Epithelial cell of proximal tubule (primary cell): ENCODE data around the gene MCF2L. TPM values are rescaled to one million over a fixed set of nuclear protein-coding genes. Genes with fewer than 3 reads are reported as not detected.
"Not testable (repeated sequence)": the region's sequence is repeated elsewhere in the genome, so short reads cannot be mapped to it uniquely, and the experiment has no call there.

Experiments used
- DNase-seq: peaks from one replicate; pipeline ENCODE4 v3.0.0-alpha.2; 2011; ENCODE audit warnings: low read depth
- H3K4me3 ChIP-seq: 2 replicates; pipeline ENCODE4 v1.5.1; 2011; ENCODE audit warnings: low read depth, mild to moderate bottlenecking, low read length
- total RNA-seq: library from RNA; depleted of rRNA; stranded (reverse); fragments of >200 nt; gene quantifications from 2 replicates; pipeline ENCODE4 v1.2.3, GENCODE V29; 2015
- TF ChIP-seq, protein P1 (sequence below): conservative IDR thresholded peaks from 2 replicates; pipeline ENCODE4 v1.5.1; 2012; ENCODE audit warnings: low read depth, mild to moderate bottlenecking, low read length

MCF2L gene
- total RNA-seq, 1 donor from 2014 or later, result 10.8 TPM

DNA sequence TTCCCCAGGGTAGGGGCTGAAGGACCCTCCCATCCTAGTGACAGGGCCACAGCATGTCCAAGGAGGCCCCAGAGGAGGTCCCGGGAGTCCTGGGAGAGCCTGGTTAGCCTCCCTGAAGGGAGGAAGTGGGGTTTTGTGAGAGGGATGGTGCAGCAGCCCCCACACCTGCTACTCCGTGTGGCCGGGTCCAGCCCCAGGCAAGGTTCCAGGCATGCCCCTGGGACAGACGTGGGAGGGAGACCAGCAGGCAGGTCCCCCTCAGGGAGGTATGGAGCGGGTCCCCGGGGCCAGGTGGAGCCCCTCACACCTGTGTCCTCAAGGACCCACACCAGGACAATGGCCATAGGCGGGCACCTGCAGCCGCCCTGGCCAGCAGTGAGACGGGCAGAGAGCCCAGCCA, 134.6 kb downstream of the MCF2L start:
- H3K4me3 ChIP-seq, result no peak overlapping the region
- DNase-seq, result no peak
- TF ChIP-seq, protein P1, sequence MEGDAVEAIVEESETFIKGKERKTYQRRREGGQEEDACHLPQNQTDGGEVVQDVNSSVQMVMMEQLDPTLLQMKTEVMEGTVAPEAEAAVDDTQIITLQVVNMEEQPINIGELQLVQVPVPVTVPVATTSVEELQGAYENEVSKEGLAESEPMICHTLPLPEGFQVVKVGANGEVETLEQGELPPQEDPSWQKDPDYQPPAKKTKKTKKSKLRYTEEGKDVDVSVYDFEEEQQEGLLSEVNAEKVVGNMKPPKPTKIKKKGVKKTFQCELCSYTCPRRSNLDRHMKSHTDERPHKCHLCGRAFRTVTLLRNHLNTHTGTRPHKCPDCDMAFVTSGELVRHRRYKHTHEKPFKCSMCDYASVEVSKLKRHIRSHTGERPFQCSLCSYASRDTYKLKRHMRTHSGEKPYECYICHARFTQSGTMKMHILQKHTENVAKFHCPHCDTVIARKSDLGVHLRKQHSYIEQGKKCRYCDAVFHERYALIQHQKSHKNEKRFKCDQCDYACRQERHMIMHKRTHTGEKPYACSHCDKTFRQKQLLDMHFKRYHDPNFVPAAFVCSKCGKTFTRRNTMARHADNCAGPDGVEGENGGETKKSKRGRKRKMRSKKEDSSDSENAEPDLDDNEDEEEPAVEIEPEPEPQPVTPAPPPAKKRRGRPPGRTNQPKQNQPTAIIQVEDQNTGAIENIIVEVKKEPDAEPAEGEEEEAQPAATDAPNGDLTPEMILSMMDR, result no peak

DNA sequence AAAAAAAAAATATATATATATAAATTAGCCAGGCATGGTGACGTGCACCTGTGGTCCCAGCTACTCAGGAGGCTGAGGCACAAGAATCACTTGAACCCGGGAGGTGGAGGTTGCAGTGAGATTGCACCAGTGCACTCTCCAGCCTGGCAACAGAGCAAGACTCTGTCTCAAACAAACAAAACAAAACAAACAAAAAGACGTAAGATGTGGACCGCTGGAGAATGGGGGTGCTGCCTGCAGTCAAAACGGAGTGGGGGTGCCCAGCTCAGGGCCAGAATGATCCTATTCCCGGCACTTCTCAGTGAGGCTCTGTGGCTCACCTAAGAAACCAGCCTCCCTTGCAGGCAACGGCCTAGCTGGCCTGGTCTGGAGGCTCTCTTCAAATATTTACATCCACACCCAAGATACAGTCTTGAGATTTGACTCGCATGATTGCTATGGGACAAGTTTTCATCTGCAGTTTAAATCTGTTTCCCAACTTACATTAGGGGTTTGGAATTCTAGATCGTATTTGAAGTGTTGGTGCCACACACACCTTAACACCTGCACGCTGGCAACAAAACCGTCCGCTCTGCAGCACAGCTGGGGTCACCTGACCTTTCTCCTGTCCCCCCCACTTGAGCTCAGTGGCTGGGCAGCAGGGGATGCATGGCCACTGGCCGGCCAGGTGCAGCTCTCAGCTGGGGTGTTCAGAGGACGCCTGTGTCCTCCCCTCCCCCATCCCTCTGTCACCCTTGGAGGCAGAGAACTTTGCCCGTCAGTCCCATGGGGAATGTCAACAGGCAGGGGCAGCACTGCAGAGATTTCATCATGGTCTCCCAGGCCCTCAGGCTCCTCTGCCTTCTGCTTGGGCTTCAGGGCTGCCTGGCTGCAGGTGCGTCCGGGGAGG, 136.3 kb downstream of the MCF2L start, which contains the start of gene F7:
TSS of gene F7 (plus strand) at position 760 of the 889 bp plus-strand sequence. CDS start at position 811, 51 bp downstream.
- no peak within 1 kb of the TSS for H3K4me3 ChIP-seq
- DNase-seq, result no peak
- TF ChIP-seq, protein P1, result no peak

DNA sequence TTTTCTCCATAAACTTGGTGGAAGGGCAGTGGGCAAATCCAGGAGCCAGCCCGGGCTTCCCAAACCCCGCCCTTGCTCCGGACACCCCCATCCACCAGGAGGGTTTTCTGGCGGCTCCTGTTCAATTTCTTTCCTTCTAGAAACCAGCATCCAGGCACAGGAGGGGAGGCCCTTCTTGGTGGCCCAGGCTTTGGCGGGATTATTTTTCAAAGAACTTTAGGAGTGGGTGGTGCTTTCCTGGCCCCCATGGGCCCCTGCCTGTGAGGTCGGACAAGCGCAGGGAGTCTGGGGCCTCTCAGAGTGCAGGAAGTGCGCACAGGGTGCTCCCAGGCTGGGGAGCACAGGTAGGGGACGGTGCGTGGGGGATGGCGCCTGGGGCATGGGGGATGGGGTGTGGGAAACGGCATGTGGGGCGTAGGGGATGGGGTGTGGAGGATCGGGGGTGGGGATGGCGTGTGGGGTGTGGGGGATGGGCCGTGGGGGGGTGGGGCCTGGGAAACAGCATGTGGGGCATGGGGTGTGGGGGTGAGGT, 137.0 kb downstream of the MCF2L start:
- no peak overlapping the region for H3K4me3 ChIP-seq
- DNase-seq, result no peak

DNA sequence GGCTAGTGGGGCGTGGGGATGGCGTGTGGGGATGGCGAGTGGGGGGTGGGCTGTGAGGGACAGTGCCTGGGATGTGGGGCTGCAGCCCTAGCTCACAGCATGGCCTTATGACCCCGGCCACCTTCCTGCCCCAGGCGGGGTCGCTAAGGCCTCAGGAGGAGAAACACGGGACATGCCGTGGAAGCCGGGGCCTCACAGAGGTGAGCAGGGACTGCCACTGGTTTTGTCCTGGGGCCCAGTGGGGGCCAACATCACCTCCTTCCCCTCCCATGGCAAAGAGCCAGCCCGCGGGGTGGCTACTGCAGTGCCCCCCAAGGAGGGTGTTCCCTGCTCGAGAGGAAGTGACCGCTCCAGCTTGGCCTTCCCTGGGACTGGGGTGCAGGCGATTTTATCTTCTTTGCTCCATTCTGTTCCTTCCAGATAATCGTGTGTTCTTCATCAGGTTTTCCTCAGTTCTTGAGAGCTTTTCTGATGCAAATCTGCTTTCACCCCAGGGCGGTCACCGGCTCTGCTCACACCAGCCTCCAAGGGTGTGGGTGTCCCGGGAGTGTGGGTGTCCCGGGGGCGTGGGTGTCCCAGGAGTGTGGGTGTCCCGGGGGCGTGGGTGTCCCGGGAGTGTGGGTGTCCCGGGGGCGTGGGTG, 137.8 kb downstream of the MCF2L start:
- TF ChIP-seq, protein P1, result no peak
- DNase-seq, result no peak
- no peak overlapping the region for H3K4me3 ChIP-seq

More for the DNA sequence above, 137.0 kb downstream of the MCF2L start:
- TF ChIP-seq, protein P1, result no peak

DNA sequence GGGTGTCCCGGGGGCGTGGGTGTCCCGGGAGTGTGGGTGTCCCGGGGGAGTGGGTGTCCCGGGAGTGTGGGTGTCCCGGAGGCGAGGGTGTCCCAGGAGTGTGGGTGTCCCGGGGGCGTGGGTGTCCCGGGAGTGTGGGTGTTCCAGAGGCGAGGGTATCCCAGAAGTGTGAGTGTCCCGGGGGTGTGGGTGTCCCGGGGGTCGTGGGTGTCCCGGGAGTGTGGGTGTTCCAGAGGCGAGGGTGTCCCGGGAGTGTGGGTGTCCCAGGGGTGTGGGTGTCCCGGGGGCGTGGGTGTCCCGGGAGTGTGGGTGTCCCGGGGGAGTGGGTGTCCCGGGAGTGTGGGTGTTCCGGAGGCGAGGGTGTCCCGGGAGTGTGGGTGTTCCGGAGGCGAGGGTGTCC, 139.5 kb downstream of the MCF2L start:
- not testable (repeated sequence) for DNase-seq

GRCh38 chr13:113109151-113110047, 140.4 kb downstream of the MCF2L start:
- TF ChIP-seq, protein P1, result no peak
- H3K4me3 ChIP-seq, result no peak overlapping the region
- no peak for DNase-seq

More for the DNA sequence above, 139.5 kb downstream of the MCF2L start:
- H3K4me3 ChIP-seq, result not testable (repeated sequence)
